Activated CD4-positive, alpha-beta memory T cell treated with anti-CD3 and anti-CD28 coated beads, Interleukin-2, amount 10 ng/mL, durations not matched to agents 7 days and 5 days (primary cell): ENCODE results near the gene CSNK2B. TPM values are rescaled to one million over a fixed set of nuclear protein-coding genes. Genes with fewer than 3 reads are reported as not detected.

ENCODE experiments used
- CTCF ChIA-PET: fragments of 350-600 bp; sonication (Branson Sonifier 250); formaldehyde crosslinking; loops from one replicate; lab custom pipeline; 2021; ENCODE audit warnings: antibody characterized with exemption, inconsistent platforms; lab: Charles Lee
- POLR2A ChIA-PET: fragments of 350-600 bp; sonication (Branson Sonifier 250); formaldehyde crosslinking; loops from one replicate; lab custom pipeline; 2021; ENCODE audit warnings: antibody characterized with exemption; lab: Charles Lee
- DNase-seq: peaks from one replicate; pipeline ENCODE4 v3.0.0-alpha.2; 2020
- H3K27ac Mint-ChIP-seq: one replicate; pipeline ENCODE4 v1.8.0; 2021; ENCODE audit warnings: mild to moderate bottlenecking, mixed read lengths
- H3K27me3 Mint-ChIP-seq: one replicate; pipeline ENCODE4 v1.8.0; 2021; ENCODE audit warnings: mixed read lengths
- H3K36me3 Mint-ChIP-seq: one replicate; pipeline ENCODE4 v1.8.0; 2021; ENCODE audit warnings: low read depth, mixed read lengths
- H3K4me1 Mint-ChIP-seq: one replicate; pipeline ENCODE4 v1.8.0; 2021; ENCODE audit warnings: mixed read lengths
- H3K4me3 Mint-ChIP-seq: one replicate; pipeline ENCODE4 v1.8.0; 2021; ENCODE audit warnings: mild to moderate bottlenecking, mixed read lengths
- H3K9me3 Mint-ChIP-seq: one replicate; pipeline ENCODE4 v1.8.0; 2021; ENCODE audit warnings: mixed read lengths
- total RNA-seq, 2 experiments: library from RNA; stranded (reverse); gene quantifications; one replicate each; pipeline ENCODE4 v1.2.3, GENCODE V29; 2021

Gene CSNK2B
- total RNA-seq, 2 experiments from 2014 or later: 199 to 212 TPM

DNA sequence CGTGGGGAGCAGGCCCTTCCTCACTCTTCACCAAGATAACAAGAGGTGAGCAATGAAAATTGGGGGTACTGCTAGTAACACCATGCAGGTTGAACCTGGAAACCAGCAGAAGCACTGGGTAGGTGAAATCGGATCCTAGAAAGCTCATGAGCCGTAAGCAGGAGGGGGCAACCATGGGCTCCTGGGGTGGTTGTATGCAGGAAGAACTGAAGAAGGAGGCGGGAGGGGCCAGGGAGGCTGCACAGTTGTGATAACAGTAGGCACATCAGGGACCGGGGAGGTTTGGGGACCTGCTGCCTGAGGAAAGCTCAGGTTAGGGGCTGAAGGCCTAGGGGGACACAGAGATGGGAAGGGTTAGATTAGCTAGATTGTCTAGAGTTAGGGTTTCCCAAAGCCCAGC lies 20.6 kb downstream of the CSNK2B start:
- ChIA-PET POLR2A (interaction anchor here (1.1 to 1.9 kb wide), 2 partner anchors 17 to 52 kb away, joined by 3 to 5 read pairs; partner anchors contain the start of gene ABHD16A), CTCF (interaction anchor here (1.7 kb wide), 1 partner anchor 266 kb away, joined by 3 read pairs; no protein-coding TSS in a partner anchor)
- Mint-ChIP-seq H3K36me3 (peaks cover 31% of the 10 kb centered on the region), H3K27me3 (no peaks in the 10 kb centered on the region), H3K4me1 (peaks cover 7% of the 10 kb centered on the region), H3K27ac (no peak overlapping the region), H3K4me3 (no peak overlapping the region), H3K9me3 (no peaks in the 10 kb centered on the region)
- DNase-seq: no peak

DNA sequence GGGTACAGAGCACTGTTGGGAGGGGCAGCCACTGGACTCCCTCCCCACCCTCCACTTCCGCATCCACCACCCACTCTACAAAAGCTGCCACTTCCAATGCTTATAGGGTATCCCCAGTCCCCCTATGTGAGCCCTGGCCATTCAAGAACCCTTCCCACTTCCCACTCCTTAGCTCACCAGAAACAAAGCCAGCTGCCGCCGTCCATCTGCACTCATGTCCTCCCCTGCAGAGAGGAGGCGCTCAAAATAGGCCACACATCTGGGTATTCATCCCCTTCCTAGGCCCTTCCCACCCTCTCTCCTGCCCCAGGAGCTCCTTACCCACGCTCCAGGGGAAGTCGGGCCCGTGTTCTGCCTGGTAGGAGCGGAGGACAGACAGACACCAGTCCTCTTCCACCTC lies 21.4 kb downstream of the CSNK2B start:
- Mint-ChIP-seq H3K36me3 (peaks cover 33% of the 10 kb centered on the region), H3K4me1 (peaks cover 3% of the 10 kb centered on the region), H3K4me3 (no peak overlapping the region), H3K9me3 (no peaks in the 10 kb centered on the region), H3K27me3 (no peaks in the 10 kb centered on the region), H3K27ac (no peak overlapping the region)
- POLR2A ChIA-PET: interaction anchor here (1.0 to 1.2 kb wide), 2 partner anchors 21 to 24 kb away, joined by 3 read pairs; no protein-coding TSS in a partner anchor
- CTCF ChIA-PET: no interaction called here
- DNase-seq: no peak

DNA sequence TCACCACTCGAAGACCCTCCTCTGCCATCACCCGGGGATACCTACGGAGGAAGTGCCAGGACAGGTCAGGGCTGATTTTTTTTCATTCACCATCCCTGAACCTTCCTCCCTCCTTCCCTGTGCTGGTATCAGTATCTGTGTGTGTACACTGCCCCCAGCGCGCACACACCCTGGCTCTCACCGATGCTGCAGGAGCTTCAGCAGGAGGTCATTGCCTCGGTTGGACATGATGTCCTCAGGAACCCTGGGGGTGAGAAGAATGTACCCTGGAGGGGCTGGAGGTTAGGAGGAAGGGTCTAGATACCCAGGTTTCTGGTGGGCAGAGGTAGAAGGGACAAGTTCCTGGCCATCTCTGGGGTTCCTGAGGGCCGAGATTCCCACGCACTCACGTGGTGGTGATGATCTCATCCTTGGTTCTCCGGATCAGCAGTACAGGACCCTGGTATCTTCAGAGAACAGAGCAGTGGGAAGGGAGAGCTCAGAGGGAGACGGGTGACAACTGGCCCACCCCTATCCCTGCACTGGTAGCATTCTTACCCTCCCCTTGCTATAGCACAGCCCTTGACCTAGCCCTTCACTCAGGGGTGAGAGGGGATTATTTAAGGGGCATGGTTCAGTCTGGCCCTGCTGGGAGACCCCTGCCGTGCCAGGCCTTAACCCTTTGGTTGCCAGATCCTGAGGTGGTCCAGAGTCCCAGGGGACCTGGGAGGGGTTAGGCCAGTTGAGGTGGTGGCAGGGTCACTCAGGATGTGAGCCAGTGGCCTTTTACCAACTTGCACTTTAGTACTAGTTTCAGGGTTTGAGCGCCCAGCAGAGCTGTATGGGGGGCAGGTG lies 22.2 kb downstream of the CSNK2B start:
- no peak overlapping the region for H3K4me3 Mint-ChIP-seq
- H3K36me3 Mint-ChIP-seq: peaks cover 39% of the 10 kb centered on the region
- no peak overlapping the region for H3K27ac Mint-ChIP-seq
- H3K4me1 Mint-ChIP-seq: peaks cover 3% of the 10 kb centered on the region
- DNase-seq: no peak
- no peaks in the 10 kb centered on the region for H3K9me3 Mint-ChIP-seq
- CTCF ChIA-PET: interaction anchor here (1.0 kb wide), 1 partner anchor 16 kb away, joined by 4 read pairs; no protein-coding TSS in a partner anchor
- no peaks in the 10 kb centered on the region for H3K27me3 Mint-ChIP-seq
- POLR2A ChIA-PET: interaction anchor here (1.0 to 1.2 kb wide), 2 partner anchors 21 to 24 kb away, joined by 3 read pairs; no protein-coding TSS in a partner anchor

DNA sequence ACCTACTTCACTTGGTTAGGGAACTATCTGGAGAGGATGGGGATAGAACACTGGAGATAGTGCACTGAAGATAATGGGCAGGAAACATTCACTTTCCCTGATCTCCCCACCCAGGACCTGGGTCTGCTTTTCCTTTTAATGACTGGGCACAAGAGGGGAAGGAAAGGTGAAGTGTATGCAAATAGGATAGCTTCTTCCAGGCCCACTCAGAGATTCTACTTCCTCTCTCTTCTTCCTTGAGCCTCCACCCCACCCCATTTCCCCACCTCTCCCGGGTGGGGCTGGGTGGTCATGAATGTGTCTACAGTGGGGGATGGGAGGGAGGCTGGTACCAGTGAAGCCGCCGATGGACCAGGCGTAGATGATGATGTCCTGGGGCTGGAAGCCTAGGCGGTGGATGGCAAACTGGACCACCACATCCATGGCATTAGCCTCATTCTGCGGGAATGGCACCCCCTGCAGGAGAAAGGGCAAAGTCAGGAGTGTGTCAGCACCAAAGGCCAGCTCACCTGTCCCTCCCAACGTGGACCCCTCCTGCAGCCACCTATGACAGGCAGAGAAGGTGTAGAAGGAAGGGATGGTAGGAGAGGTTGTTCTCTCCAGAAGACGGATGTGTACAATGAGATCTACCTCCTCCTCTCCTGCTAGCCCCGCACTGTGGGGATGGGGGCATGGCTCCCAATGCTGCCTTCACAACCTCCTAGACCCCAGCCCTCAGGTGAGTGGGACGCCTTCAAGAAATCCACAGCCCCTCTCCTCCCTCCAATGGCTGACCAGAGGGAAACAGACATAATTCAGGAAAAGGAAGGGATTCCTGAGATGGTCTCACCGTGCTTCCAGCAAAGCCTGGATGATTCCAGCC lies 23.6 kb downstream of the CSNK2B start:
- H3K27me3 Mint-ChIP-seq: no peaks in the 10 kb centered on the region
- POLR2A ChIA-PET: interaction anchor here (1.0 to 4.1 kb wide), 3 partner anchors 8 to 17 kb away, joined by 4 to 15 read pairs (median 4); partner anchors contain the start of genes ABHD16A and LY6G5C
- peaks cover 3% of the 10 kb centered on the region for H3K4me1 Mint-ChIP-seq
- H3K4me3 Mint-ChIP-seq: no peak overlapping the region
- H3K27ac Mint-ChIP-seq: no peak overlapping the region
- peaks cover 46% of the 10 kb centered on the region for H3K36me3 Mint-ChIP-seq
- H3K9me3 Mint-ChIP-seq: no peaks in the 10 kb centered on the region
- DNase-seq: no peak
- CTCF ChIA-PET: interaction anchor here (0.6 to 1.6 kb wide), 6 partner anchors 8 to 212 kb away, joined by 3 to 7 read pairs (median 4); partner anchors contain the start of genes CLIC1 and LY6G5C

DNA sequence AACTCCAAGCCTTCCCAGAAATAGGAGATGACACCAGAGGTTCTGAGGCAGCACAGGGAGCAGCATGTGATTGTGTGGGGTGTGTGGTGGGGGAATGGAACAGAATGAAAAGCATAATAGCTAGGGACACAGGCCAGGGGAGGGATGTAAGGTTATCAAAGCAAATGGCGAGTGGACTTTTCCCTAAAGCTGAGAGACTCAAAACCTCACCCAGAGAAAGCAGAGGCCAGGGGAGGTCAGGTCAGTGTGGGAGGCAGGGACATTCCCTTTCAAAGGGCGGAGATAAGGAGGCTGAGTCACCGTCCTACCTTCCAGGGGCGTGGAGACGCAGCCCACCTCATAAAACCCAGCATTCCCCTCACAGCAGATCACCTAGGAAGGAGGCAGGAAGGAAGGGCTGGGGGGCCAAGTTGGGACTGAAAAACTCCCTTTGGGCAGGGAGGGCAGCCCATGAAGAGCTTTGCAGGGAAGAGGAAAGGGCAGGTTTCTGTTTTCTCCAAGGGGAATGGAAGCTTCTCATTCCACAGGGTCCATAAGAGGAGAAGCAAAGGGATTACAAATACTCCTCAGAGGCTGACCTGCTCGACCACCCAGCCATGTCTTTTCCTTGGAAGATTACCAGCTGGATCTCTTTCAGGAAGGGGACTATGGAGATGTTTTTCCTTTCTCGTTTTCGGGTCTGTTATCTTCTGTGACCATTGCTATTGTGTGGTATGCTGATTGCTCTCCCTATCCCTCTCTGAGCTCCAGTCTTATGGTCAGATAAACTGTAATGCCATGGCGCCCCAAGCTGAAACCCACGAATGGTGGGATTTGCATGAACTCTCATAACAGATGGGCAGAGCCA lies 24.6 kb downstream of the CSNK2B start:
- H3K9me3 Mint-ChIP-seq: no peaks in the 10 kb centered on the region
- peak overlapping the region; percentile 9 for H3K27ac Mint-ChIP-seq
- no peaks in the 10 kb centered on the region for H3K27me3 Mint-ChIP-seq
- H3K4me3 Mint-ChIP-seq: no peak overlapping the region
- POLR2A ChIA-PET: interaction anchor here (1.0 to 4.1 kb wide), 5 partner anchors 9 to 49 kb away, joined by 3 to 15 read pairs (median 4); partner anchors contain the start of genes ABHD16A, LY6G5C and MSH5
- H3K4me1 Mint-ChIP-seq: peaks cover 3% of the 10 kb centered on the region
- peaks cover 51% of the 10 kb centered on the region for H3K36me3 Mint-ChIP-seq
- CTCF ChIA-PET: interaction anchor here (0.6 to 1.6 kb wide), 6 partner anchors 9 to 211 kb away, joined by 3 to 7 read pairs (median 4); partner anchors contain the start of genes CLIC1 and LY6G5C
- no peak for DNase-seq

DNA sequence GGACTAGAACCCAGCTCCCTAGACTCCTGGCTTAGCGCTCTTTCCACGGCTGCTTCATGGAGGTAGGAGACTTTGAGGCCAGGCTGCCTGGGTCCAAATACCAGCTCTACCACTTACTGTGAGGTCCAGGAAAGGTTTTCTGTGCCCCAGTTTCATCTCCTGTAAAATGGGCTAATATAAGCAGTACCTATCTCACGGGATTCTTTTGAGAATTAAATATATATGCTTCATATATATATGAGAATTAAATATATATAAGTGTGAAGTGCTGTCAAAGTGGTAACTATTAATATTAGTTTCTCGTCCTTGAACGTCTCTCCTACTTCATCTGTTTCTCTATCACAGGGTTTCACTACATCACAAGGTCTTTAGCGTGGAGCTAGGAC lies 25.2 kb downstream of the CSNK2B start:
- H3K4me3 Mint-ChIP-seq: no peak overlapping the region
- H3K4me1 Mint-ChIP-seq: peaks cover 3% of the 10 kb centered on the region
- H3K27ac Mint-ChIP-seq: no peak overlapping the region
- CTCF ChIA-PET: interaction anchor here (0.7 to 1.6 kb wide), 2 partner anchors 10 to 46 kb away, joined by 4 to 7 read pairs; partner anchors contain the start of gene LY6G5C
- H3K27me3 Mint-ChIP-seq: no peaks in the 10 kb centered on the region
- no peaks in the 10 kb centered on the region for H3K9me3 Mint-ChIP-seq
- peaks cover 50% of the 10 kb centered on the region for H3K36me3 Mint-ChIP-seq
- no peak for DNase-seq
- POLR2A ChIA-PET: interaction anchor here (1.2 to 4.1 kb wide), 4 partner anchors 10 to 49 kb away, joined by 3 to 15 read pairs (median 4); partner anchors contain the start of genes ABHD16A, LY6G5C and MSH5

DNA sequence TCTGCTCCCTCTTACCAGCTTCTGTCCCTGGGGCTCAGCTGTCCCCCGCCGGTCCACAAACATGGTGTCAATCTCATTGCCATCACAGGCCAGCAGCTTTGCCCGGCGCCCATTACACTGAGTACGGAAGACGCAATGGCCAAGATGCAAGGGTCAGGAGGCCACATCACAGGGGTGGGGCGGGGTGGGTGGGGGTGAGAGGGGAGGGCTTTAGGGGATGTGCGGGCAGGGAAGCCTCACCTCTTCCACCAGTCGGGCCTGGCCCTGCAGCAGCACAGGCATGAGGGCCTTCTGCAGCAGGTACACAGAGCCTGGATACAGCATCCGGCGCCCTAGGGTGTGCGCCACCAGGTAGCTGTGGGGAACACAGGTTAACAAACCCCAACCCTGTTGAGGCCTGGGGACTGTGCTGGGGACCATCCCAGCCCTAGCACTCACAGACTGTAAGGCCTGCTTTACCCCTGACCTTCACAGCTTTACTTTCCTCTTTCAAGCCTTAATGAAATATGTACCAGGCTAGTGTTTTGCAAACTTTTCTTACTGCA lies 25.8 kb downstream of the CSNK2B start:
- peaks cover 49% of the 10 kb centered on the region for H3K36me3 Mint-ChIP-seq
- no peaks in the 10 kb centered on the region for H3K9me3 Mint-ChIP-seq
- CTCF ChIA-PET: no interaction called here
- H3K4me3 Mint-ChIP-seq: no peak overlapping the region
- peaks cover 3% of the 10 kb centered on the region for H3K4me1 Mint-ChIP-seq
- no peak for DNase-seq
- no peaks in the 10 kb centered on the region for H3K27me3 Mint-ChIP-seq
- H3K27ac Mint-ChIP-seq: no peak overlapping the region
- POLR2A ChIA-PET: interaction anchor here (1.1 to 4.1 kb wide), 5 partner anchors 10 to 87 kb away, joined by 3 to 15 read pairs (median 4); partner anchors contain the start of genes ABHD16A and MSH5

DNA sequence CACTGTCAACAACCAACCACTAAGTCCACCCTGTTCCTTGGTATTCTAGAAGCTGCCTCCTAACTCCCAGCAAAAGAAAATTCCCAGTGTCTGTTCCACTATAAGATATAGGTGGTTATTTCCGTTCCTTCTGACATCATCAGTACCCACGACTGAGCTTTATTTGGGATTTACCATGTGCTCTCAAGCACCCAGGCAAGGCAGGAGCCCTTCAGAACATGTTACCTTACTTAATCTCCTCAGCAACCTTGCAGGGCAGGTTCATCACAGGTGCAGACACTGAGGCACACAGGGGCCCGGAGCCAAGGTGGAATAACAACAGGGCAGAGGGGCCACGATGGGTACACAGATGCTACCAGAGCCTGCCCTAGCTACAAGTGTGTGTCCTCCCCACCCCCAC lies 26.5 kb downstream of the CSNK2B start:
- Mint-ChIP-seq H3K4me3 (no peak overlapping the region), H3K27ac (no peak overlapping the region), H3K9me3 (no peaks in the 10 kb centered on the region), H3K36me3 (peaks cover 55% of the 10 kb centered on the region), H3K4me1 (peaks cover 7% of the 10 kb centered on the region), H3K27me3 (no peaks in the 10 kb centered on the region)
- no peak for DNase-seq
- POLR2A ChIA-PET: interaction anchor here (1.1 to 4.1 kb wide), 4 partner anchors 10 to 86 kb away, joined by 3 to 15 read pairs (median 4); partner anchors contain the start of genes ABHD16A and MSH5
- CTCF ChIA-PET: no interaction called here

DNA sequence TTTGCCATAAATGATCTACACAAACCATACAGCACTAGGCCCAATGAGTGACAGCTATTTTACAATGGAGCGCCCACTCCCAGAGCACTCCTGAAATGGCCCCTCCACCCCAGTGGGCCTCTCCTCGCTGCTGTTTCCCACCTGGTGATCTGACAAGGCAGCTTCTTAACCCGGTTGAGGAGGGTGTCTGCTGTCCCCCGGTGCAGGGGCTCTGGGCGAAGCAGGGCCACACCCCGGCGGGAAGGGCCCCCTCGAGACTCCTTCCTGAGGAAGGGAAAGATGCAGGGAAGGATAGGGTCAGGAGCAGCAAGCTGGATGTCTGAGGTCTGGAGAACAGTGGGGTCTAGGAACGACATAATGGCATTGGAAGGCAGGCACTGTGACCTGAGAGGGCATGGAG lies 27.0 kb downstream of the CSNK2B start:
- H3K9me3 Mint-ChIP-seq: no peaks in the 10 kb centered on the region
- no peak overlapping the region for H3K27ac Mint-ChIP-seq
- ChIA-PET CTCF (no interaction called here), POLR2A (interaction anchor here (1.3 to 4.1 kb wide), 2 partner anchors 10 to 11 kb away, joined by 3 to 15 read pairs; partner anchors contain the start of gene ABHD16A)
- H3K36me3 Mint-ChIP-seq: peaks cover 54% of the 10 kb centered on the region
- H3K27me3 Mint-ChIP-seq: no peaks in the 10 kb centered on the region
- DNase-seq: no peak
- no peak overlapping the region for H3K4me3 Mint-ChIP-seq
- peaks cover 12% of the 10 kb centered on the region for H3K4me1 Mint-ChIP-seq

DNA sequence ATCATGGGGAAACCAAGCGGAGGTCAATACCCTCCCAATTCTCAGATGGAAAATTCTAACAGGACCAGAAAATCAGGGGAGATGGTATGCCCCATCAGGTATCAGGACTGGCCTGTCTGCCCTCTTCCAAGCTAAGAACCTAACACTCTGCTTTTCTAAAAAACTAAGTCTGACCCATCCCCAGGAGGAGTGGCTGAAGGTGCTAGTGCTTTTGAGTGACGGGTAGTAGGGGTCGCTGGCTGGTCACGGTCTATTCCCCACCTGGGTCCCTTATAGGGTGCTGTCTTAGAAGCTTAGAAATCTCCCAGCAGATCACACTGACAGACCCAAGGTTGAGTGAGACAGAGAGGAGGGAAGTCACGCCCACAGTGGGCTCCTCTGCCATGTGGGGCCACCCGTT lies 27.7 kb downstream of the CSNK2B start:
- Mint-ChIP-seq H3K36me3 (peaks cover 55% of the 10 kb centered on the region), H3K4me3 (no peak overlapping the region), H3K27ac (no peak overlapping the region), H3K4me1 (peaks cover 15% of the 10 kb centered on the region), H3K9me3 (no peaks in the 10 kb centered on the region), H3K27me3 (no peaks in the 10 kb centered on the region)
- no peak for DNase-seq
- POLR2A ChIA-PET: interaction anchor here (1.9 kb wide), 2 partner anchors 15 to 45 kb away, joined by 4 to 8 read pairs; no protein-coding TSS in a partner anchor
- CTCF ChIA-PET: interaction anchor here (0.9 kb wide), 1 partner anchor 12 kb away, joined by 3 read pairs; no protein-coding TSS in a partner anchor

DNA sequence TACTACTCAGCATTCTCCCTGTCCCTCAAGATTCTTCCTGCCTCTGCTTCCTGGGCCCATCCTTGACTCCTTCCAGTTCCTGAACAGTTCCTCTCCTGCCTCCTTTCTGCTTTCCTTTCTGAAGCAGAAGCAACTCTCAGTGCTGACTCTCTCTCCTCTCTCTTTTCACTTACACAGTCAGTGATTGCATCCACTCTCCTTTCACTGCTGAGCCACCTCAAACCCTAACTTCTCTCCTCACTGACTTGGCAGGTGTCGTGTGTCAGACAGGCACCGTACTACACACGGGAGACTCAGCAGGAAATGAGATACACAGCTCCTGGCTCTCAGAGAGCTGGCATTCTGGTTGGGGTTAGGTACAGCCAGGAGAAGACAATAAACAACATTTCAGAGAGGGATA lies 31.7 kb downstream of the CSNK2B start:
- POLR2A ChIA-PET: interaction anchor here (0.5 kb wide), 1 partner anchor 189 kb away, joined by 3 read pairs; no protein-coding TSS in a partner anchor
- peak overlapping the region; percentile 22 for H3K27ac Mint-ChIP-seq
- H3K4me3 Mint-ChIP-seq: no peak overlapping the region
- no peaks in the 10 kb centered on the region for H3K9me3 Mint-ChIP-seq
- CTCF ChIA-PET: interaction anchor here (1.4 kb wide), 1 partner anchor 41 kb away, joined by 5 read pairs; no protein-coding TSS in a partner anchor
- peaks cover 35% of the 10 kb centered on the region for H3K4me1 Mint-ChIP-seq
- H3K27me3 Mint-ChIP-seq: no peaks in the 10 kb centered on the region
- H3K36me3 Mint-ChIP-seq: peaks cover 53% of the 10 kb centered on the region
- DNase-seq: no peak
